Neuronal stem cell (in vitro differentiated cells): ENCODE measurements around the gene CLTCL1.

Experiments used
- DNase-seq: peaks from one replicate; pipeline ENCODE4 v3.0.0-alpha.2; 2013; ENCODE audit warnings: low spot score
- H2AFZ ChIP-seq: one replicate; pipeline ENCODE4 v1.6.1; 2013; ENCODE audit warnings: mild to moderate bottlenecking, low read length, inconsistent platforms
- H2AK5ac ChIP-seq: 2 replicates; pipeline ENCODE4 v1.6.1; 2013; ENCODE audit warnings: low read depth, mild to moderate bottlenecking, inconsistent platforms, low read length, moderate library complexity, mixed read lengths
- H2BK120ac ChIP-seq: 2 replicates; pipeline ENCODE4 v1.6.1; 2013; ENCODE audit warnings: low read depth, mild to moderate bottlenecking, inconsistent platforms, low read length, moderate library complexity, mixed read lengths
- H2BK12ac ChIP-seq: one replicate; pipeline ENCODE4 v1.6.1; 2013; ENCODE audit warnings: low read length, inconsistent platforms
- H2BK15ac ChIP-seq: 2 replicates; pipeline ENCODE4 v1.6.1; 2013; ENCODE audit warnings: mild to moderate bottlenecking, low read length, inconsistent platforms, mixed read lengths
- H2BK5ac ChIP-seq: one replicate; pipeline ENCODE4 v1.6.1; 2013; ENCODE audit warnings: inconsistent platforms, mild to moderate bottlenecking, low read length, moderate library complexity
- H3K14ac ChIP-seq: one replicate; pipeline ENCODE4 v1.6.1; 2013; ENCODE audit warnings: low read length, inconsistent platforms
- H3K18ac ChIP-seq: 2 replicates; pipeline ENCODE4 v1.6.1; 2013; ENCODE audit warnings: low read length, inconsistent platforms
- H3K23ac ChIP-seq: 2 replicates; pipeline ENCODE4 v1.6.1; 2013; ENCODE audit warnings: low read depth, mild to moderate bottlenecking, mixed read lengths, low read length, inconsistent platforms; ENCODE audit not compliant: poor library complexity
- H3K27ac ChIP-seq: replicated peaks from 3 replicates; pipeline ENCODE4 v1.5.1; 2013; ENCODE audit warnings: low read length, inconsistent platforms
- H3K27me3 ChIP-seq, 3 experiments: 2 replicates each; pipeline ENCODE4 v1.6.1; 2013; ENCODE audit warnings: low read length in 3 of 3, mild to moderate bottlenecking in 2 of 3, inconsistent platforms in 1 of 3, low read depth in 1 of 3, mixed read lengths in 1 of 3, moderate library complexity in 1 of 3; ENCODE audit not compliant: control insufficient read depth in 3 of 3, insufficient read depth in 3 of 3
- H3K36me3 ChIP-seq, 2 donors: replicated peaks in 1 of 2; 2 replicates each; pipeline ENCODE4 v1.6.1; 2013; ENCODE audit warnings: low read length in 2 of 2; ENCODE audit not compliant: control insufficient read depth in 2 of 2, insufficient read depth in 2 of 2
- H3K4ac ChIP-seq: 2 replicates; pipeline ENCODE4 v1.6.1; 2013; ENCODE audit warnings: inconsistent platforms, mild to moderate bottlenecking, low read length, moderate library complexity
- H3K4me1 ChIP-seq, 2 donors: 1 replicate in 1 of 2; 2 replicates in 1 of 2; pipeline ENCODE4 v1.6.1; 2013; ENCODE audit warnings: low read length in 2 of 2, low read depth in 1 of 2; ENCODE audit not compliant: control insufficient read depth in 2 of 2, insufficient read depth in 1 of 2
- H3K4me2 ChIP-seq: one replicate; pipeline ENCODE4 v1.6.1; 2013; ENCODE audit warnings: mild to moderate bottlenecking, low read length, inconsistent platforms; ENCODE audit not compliant: insufficient read depth, poor library complexity, severe bottlenecking
- H3K4me3 ChIP-seq, 2 donors: 2 replicates each; pipeline ENCODE4 v1.5.1; 2013; ENCODE audit warnings: low read length in 2 of 2, mild to moderate bottlenecking in 2 of 2, inconsistent platforms in 1 of 2, moderate library complexity in 1 of 2
- H3K79me1 ChIP-seq: one replicate; pipeline ENCODE4 v1.6.1; 2013; ENCODE audit warnings: low read depth, mild to moderate bottlenecking, inconsistent platforms, low read length, moderate library complexity
- H3K9ac ChIP-seq: one replicate; pipeline ENCODE4 v1.6.1; 2013; ENCODE audit warnings: mild to moderate bottlenecking, low read depth, low read length, inconsistent platforms; ENCODE audit not compliant: poor library complexity
- H3K9me3 ChIP-seq, 2 donors: replicated peaks in 1 of 2; 2 replicates each; pipeline versions ENCODE3 to v1.6.1; 2013; ENCODE audit warnings: low read length in 2 of 2, mild to moderate bottlenecking in 2 of 2, inconsistent platforms in 1 of 2, low read depth in 1 of 2, mixed read lengths in 1 of 2, moderate library complexity in 1 of 2; ENCODE audit not compliant: control insufficient read depth in 2 of 2, insufficient read depth in 1 of 2
- H4K8ac ChIP-seq: one replicate; pipeline ENCODE4 v1.6.1; 2013; ENCODE audit warnings: low read depth, mild to moderate bottlenecking, inconsistent platforms, low read length, moderate library complexity
- H4K91ac ChIP-seq: one replicate; pipeline ENCODE4 v1.6.1; 2013; ENCODE audit warnings: low read length, low read depth, mild to moderate bottlenecking, inconsistent platforms; ENCODE audit not compliant: poor library complexity
- WGBS, 2 donors: extraction: QIAGEN DNeasy Blood & Tissue Kit; methylation state at CpG; one replicate each; pipeline ENCODE4 v1.1.7; 2013; ENCODE audit warnings: missing lambda C conversion rate in 2 of 2, mixed read lengths in 1 of 2; ENCODE audit not compliant: insufficient read length in 2 of 2, insufficient replicate concordance in 1 of 2; ENCODE audit errors: extremely low coverage in 2 of 2; 5-methylcytosine and 5-hydroxymethylcytosine counted together

CLTCL1 gene

GRCh38 chr22:19134176-19134831 lies 157.2 kb downstream of the CLTCL1 start:
- Histone ChIP-seq H2BK12ac (no peak overlapping the region), H3K9me3 (no peaks in the 10 kb centered on the region), H2AFZ (no peak overlapping the region), H3K27me3 (no peaks in the 10 kb centered on the region), H2BK120ac (no peak overlapping the region), H3K4ac (no peak overlapping the region), H3K9ac (no peak overlapping the region), H3K4me1 (no peaks in the 10 kb centered on the region), H3K27ac (no peak overlapping the region), H3K79me1 (peaks cover 9% of the 10 kb centered on the region), H3K4me2 (no peak overlapping the region), H3K4me3 (no peak overlapping the region), H3K14ac (no peak overlapping the region), H4K91ac (no peak overlapping the region), H2BK5ac (no peak overlapping the region), H3K23ac (no peak overlapping the region), H2BK15ac (no peak overlapping the region), H4K8ac (no peak overlapping the region), H3K18ac (no peak overlapping the region), H3K36me3 (peaks cover 60 to 79% of the 10 kb centered on the region in 2 donors), H2AK5ac (no peak overlapping the region)
- WGBS, 2 donors: no CpG with 5 or more reads among the region's 21 CpGs
- DNase-seq: no peak

DNA sequence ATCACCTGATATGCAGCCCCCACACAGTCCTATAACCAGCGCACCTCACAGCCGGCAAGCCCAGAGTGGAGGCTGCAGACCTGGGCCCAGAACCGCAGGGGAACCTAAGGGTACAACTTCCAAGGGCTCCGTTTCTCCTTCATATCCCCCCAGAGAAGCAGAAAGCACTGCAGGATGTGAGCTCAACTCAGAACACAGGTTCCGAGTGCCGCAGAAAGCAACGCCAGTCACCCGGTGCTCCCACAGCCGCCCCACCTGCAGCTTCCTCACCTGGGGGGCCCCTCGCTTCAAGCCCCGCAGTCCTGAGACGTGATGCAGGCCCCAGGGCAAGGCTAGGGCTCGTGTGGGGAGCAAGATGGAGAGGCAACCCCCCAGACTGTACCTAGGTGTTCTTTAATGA lies 158.0 kb downstream of the CLTCL1 start:
- no CpG with 5 or more reads among the region's 13 CpGs for WGBS, 2 donors
- Histone ChIP-seq H3K79me1 (peaks cover 9% of the 10 kb centered on the region), H3K4me3 (no peak overlapping the region), H3K14ac (no peak overlapping the region), H3K9ac (no peak overlapping the region), H3K4ac (no peak overlapping the region), H2AK5ac (no peak overlapping the region), H3K4me1 (no peaks in the 10 kb centered on the region), H3K36me3 (peaks cover 53 to 71% of the 10 kb centered on the region in 2 donors), H2AFZ (no peak overlapping the region), H2BK5ac (no peak overlapping the region), H2BK15ac (no peak overlapping the region), H3K18ac (no peak overlapping the region), H2BK120ac (no peak overlapping the region), H3K9me3 (no peaks in the 10 kb centered on the region), H2BK12ac (no peak overlapping the region), H3K27ac (no peak overlapping the region), H4K8ac (no peak overlapping the region), H3K4me2 (no peak overlapping the region), H4K91ac (no peak overlapping the region), H3K23ac (no peak overlapping the region), H3K27me3 (no peaks in the 10 kb centered on the region)
- DNase-seq: no peak

DNA sequence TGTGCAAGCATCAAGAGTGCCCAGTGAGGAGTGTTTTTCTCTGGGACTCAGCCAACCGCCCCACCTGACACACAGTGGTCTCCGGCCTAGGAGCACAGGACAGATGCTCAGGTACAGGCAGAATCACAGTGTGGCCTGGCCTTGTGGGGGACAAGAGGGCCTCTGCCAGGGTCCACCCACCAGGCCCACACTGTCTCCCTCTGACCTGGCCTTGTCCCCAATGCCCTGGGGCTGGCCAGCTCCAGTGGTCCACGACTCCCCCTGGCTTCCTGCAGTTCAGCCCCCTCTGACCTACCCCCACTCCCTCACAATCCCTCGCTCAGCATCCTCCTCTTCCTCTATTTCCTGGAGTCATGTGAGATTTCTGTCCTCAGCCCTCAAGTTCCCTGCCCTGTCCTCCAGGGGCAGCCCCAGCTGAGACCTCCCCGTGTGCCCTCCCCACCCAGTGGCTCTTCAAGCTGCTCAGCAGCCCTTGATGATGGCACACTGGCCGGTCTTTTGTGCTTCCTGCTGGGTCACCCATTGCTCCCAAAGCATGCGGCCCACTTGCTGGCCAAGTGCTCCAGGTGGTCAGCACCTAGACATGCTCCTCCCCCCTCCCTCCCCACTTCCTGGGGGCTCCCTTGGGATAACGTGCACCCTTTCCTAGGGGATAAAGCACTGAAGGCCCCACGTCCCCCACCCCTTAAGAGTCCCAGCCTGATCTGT lies 158.7 kb downstream of the CLTCL1 start:
- Histone ChIP-seq H2AK5ac (no peak overlapping the region), H3K9me3 (no peaks in the 10 kb centered on the region), H4K91ac (no peak overlapping the region), H3K4me2 (no peak overlapping the region), H3K27ac (no peak overlapping the region), H3K18ac (no peak overlapping the region), H2AFZ (no peak overlapping the region), H2BK120ac (no peak overlapping the region), H3K27me3 (no peaks in the 10 kb centered on the region), H2BK12ac (no peak overlapping the region), H3K23ac (peak overlapping the region; percentile 65), H3K36me3 (peaks cover 47 to 64% of the 10 kb centered on the region in 2 donors), H2BK5ac (no peak overlapping the region), H2BK15ac (no peak overlapping the region), H3K79me1 (peaks cover 9% of the 10 kb centered on the region), H3K4ac (no peak overlapping the region), H3K9ac (no peak overlapping the region), H3K4me1 (no peaks in the 10 kb centered on the region), H3K14ac (no peak overlapping the region), H3K4me3 (no peak overlapping the region), H4K8ac (peak overlapping the region; percentile 43)
- no CpG with 5 or more reads among the region's 9 CpGs for WGBS, 2 donors
- no peak for DNase-seq

DNA sequence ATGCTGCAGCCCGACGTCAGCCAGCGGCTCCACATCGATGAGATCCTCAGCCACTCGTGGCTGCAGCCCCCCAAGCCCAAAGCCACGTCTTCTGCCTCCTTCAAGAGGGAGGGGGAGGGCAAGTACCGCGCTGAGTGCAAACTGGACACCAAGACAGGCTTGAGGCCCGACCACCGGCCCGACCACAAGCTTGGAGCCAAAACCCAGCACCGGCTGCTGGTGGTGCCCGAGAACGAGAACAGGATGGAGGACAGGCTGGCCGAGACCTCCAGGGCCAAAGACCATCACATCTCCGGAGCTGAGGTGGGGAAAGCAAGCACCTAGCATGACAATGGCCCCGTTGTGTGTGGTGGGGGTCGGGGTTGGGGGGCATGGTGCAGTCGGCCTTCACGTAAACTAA lies 159.4 kb downstream of the CLTCL1 start:
- Histone ChIP-seq H2BK15ac (no peak overlapping the region), H3K14ac (peak overlapping the region; percentile 38), H2BK5ac (no peak overlapping the region), H2AK5ac (no peak overlapping the region), H4K91ac (no peak overlapping the region), H2AFZ (no peak overlapping the region), H3K27ac (no peak overlapping the region), H3K36me3 (peaks cover 41 to 57% of the 10 kb centered on the region in 2 donors), H3K27me3 (no peaks in the 10 kb centered on the region), H3K4me2 (no peak overlapping the region), H3K9me3 (no peaks in the 10 kb centered on the region), H2BK120ac (no peak overlapping the region), H3K4me1 (no peaks in the 10 kb centered on the region), H3K18ac (no peak overlapping the region), H3K79me1 (peaks cover 10% of the 10 kb centered on the region), H3K9ac (no peak overlapping the region), H2BK12ac (no peak overlapping the region), H3K4ac (no peak overlapping the region), H4K8ac (peak overlapping the region; percentile 43), H3K23ac (peak overlapping the region; percentile 65), H3K4me3 (no peak overlapping the region)
- WGBS, 2 donors: no CpG with 5 or more reads among the region's 20 CpGs
- no peak for DNase-seq
